ENCODE measurements around the gene GCKR.

The GCKR gene

GRCh38 chr2:27496357-27497287, at the start of gene GCKR:
TSS of gene GCKR (plus strand) at chr2:27496839. CDS start at chr2:27496905, 66 bp downstream.
- no peak for DNase-seq (ENCODE audit: extremely low read depth in 1 of 2, low read depth in 1 of 2)

- no peak for DNase-seq (ENCODE audit: extremely low read depth in 1 of 2, low read depth in 1 of 2)
Measured at GRCh38 chr2:27448381-27448780, 48.3 kb upstream of the GCKR start.

GRCh38 chr2:27451095-27451494, 45.5 kb upstream of the GCKR start:
- DNase-seq (ENCODE audit: extremely low read depth in 1 of 2, low read depth in 1 of 2) = no peak

- DNase-seq (ENCODE audit: extremely low read depth in 1 of 2, low read depth in 1 of 2) = no peak
Measured at GRCh38 chr2:27453968-27454367, 42.7 kb upstream of the GCKR start.

- DNase-seq (ENCODE audit: extremely low read depth in 1 of 2, low read depth in 1 of 2) = no peak
Measured at GRCh38 chr2:27461118-27461517, 35.5 kb upstream of the GCKR start.

GRCh38 chr2:27464443-27464842, 32.2 kb upstream of the GCKR start:
- DNase-seq (ENCODE audit: extremely low read depth in 1 of 2, low read depth in 1 of 2) = no peak

GRCh38 chr2:27471961-27472360, 24.7 kb upstream of the GCKR start:
- no peak for DNase-seq (ENCODE audit: extremely low read depth in 1 of 2, low read depth in 1 of 2)

- DNase-seq (ENCODE audit: extremely low read depth in 1 of 2, low read depth in 1 of 2) = no peak
Measured at GRCh38 chr2:27485496-27485895, 11.1 kb upstream of the GCKR start.

- DNase-seq (ENCODE audit: extremely low read depth in 1 of 2, low read depth in 1 of 2) = no peak
Measured at GRCh38 chr2:27489118-27489497, 7.5 kb upstream of the GCKR start.

- DNase-seq (ENCODE audit: extremely low read depth in 1 of 2, low read depth in 1 of 2) = peak; percentile 94 to 99
Measured at GRCh38 chr2:27489498-27490397, 6.9 kb upstream of the GCKR start, which contains the start of gene IFT172. TSS of gene IFT172 (minus strand) at chr2:27489743. CDS start at chr2:27489653, 90 bp downstream.

GRCh38 chr2:27492557-27492956, 4.1 kb upstream of the GCKR start:
- DNase-seq (ENCODE audit: extremely low read depth in 1 of 2, low read depth in 1 of 2) = no peak

GRCh38 chr2:27493948-27494283, 2.7 kb upstream of the GCKR start:
- DNase-seq (ENCODE audit: extremely low read depth in 1 of 2, low read depth in 1 of 2) = no peak

GRCh38 chr2:27494284-27494943, 2.2 kb upstream of the GCKR start:
- DNase-seq (ENCODE audit: extremely low read depth in 1 of 2, low read depth in 1 of 2) = no peak

GRCh38 chr2:27494944-27495554, 1.6 kb upstream of the GCKR start, which contains the start of gene FNDC4:
TSS of gene FNDC4 (minus strand) at chr2:27495200. CDS start at chr2:27494679, 521 bp downstream.
- no peak for DNase-seq (ENCODE audit: extremely low read depth in 1 of 2, low read depth in 1 of 2)

- no peak for DNase-seq (ENCODE audit: extremely low read depth in 1 of 2, low read depth in 1 of 2)
Measured at GRCh38 chr2:27495840-27496356, 741 bp upstream of the GCKR start.

- no peak for DNase-seq (ENCODE audit: extremely low read depth in 1 of 2, low read depth in 1 of 2)
Measured at GRCh38 chr2:27497288-27497627, 619 bp downstream of the GCKR start.

GRCh38 chr2:27498975-27499374, 2.3 kb downstream of the GCKR start:
- no peak for DNase-seq (ENCODE audit: extremely low read depth in 1 of 2, low read depth in 1 of 2)

- DNase-seq (ENCODE audit: extremely low read depth in 1 of 2, low read depth in 1 of 2) = no peak
Measured at GRCh38 chr2:27501042-27501441, 4.4 kb downstream of the GCKR start.

GRCh38 chr2:27502142-27502541, 5.5 kb downstream of the GCKR start:
- DNase-seq (ENCODE audit: extremely low read depth in 1 of 2, low read depth in 1 of 2) = no peak

- no peak for DNase-seq (ENCODE audit: extremely low read depth in 1 of 2, low read depth in 1 of 2)
Measured at GRCh38 chr2:27506587-27506986, 9.9 kb downstream of the GCKR start.
